ENCODE data around the gene LYL1. TPM values are rescaled to one million over a fixed set of nuclear protein-coding genes. Genes with fewer than 3 reads are reported as not detected.

The LYL1 gene
- total and polyA plus RNA-seq, 2 of the 13 experiments (the other 11 are each of a cell fraction or from before 2014, with no cell fraction given) = 0.75 to 0.92 TPM

DNA sequence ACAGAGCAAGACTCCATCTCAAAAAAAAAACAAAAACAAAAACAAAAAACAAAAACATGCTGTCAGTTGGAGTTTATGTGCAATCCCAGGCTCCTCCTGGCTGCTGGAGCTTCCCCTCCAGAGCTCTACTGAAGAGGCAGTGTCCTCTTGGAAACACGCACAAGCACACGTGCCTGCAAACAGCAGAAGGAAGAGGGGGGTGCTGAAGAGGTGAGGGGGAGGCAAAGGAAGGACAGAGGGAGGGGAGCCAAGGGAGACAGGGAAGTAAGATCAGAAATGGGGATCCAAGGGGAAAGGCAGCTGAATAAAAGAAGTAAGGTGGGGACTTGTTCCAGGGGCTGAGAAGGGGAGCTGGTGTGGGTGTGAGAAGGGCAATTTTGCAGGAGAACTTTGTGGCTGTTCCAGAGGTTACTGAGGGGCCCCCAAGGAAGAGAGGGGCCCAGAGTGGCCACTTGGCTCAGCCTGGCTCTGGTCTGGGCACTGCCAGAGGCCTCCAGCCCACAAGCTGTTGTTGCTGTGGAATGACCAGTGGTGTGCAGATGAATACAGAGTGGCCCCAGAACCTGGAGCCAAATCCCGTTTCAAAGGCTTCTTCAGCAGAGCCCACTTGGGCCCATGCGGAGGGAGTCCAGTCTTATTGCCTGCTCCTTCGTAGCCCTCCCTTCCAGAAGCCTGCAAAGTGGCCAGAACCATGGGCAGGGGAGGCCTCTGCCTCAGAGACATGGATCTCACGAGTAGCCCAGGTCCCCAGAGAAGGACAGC, 34.4 kb downstream of the LYL1 start:
- H3K79me2 ChIP-seq (ENCODE audit: insufficient read depth, low read length) = peaks cover 3% of the 10 kb centered on the region
- peaks cover 26% of the 10 kb centered on the region for H3K4me1 ChIP-seq (ENCODE audit: insufficient read depth, low read length)
- H2AFZ ChIP-seq (ENCODE audit: low read length) = no peak overlapping the region
- CTCF ChIA-PET (ENCODE audit: low intra/inter-chr PET ratio, low total read pairs) = no interaction called here
- in situ Hi-C loops (cut with HindIII; ENCODE audit: extremely low pct_ligation_motif_present, low pct_unique_long_range_greater_than_20kb) = no loop called here
- 91% methylated on average over 2 of the region's 6 CpGs for WGBS (ENCODE audit: low lambda C conversion rate)
- H3K9me3 ChIP-seq (ENCODE audit: low read length) = no peaks in the 10 kb centered on the region
- FAIRE-seq = no peak
- H3K4me3 ChIP-seq (replicated peaks in 1 of 3; ENCODE audit: insufficient read depth in 1 of 3, low read depth in 2 of 3, low read length in 3 of 3) = no peak overlapping the region
- H3K27me3 ChIP-seq (ENCODE audit: control insufficient read depth in 1 of 2, insufficient read depth in 2 of 2, low read length in 2 of 2) = no peaks in the 10 kb centered on the region
- no peak overlapping the region for H3K9ac ChIP-seq (ENCODE audit: insufficient read depth, low read depth, low read length)
- BruUV-seq (replicated peaks) = no TSS peak
- POLR2A ChIA-PET = no interaction called here
- peaks cover 1 to 11% of the 10 kb centered on the region in 2 experiments; a peak in 4 of 5 replicates for H3K36me3 ChIP-seq (replicated peaks in 1 of 2; ENCODE audit: control insufficient read depth in 1 of 2, insufficient read depth in 2 of 2, low read length in 2 of 2)
- no peak overlapping the region for H3K27ac ChIP-seq (ENCODE audit: extremely low read length, insufficient read depth, low read length)
- no peak for DNase-seq (ENCODE audit: low spot score)
- no peak overlapping the region for H3K4me2 ChIP-seq (ENCODE audit: low read depth, low read length)
- H4K20me1 ChIP-seq (ENCODE audit: insufficient read depth, low read length) = no peaks in the 10 kb centered on the region
- intact Hi-C loops (cut with micrococcal nuclease; ENCODE audit: unreplicated experiment) = no loop called here
- no peak for ATAC-seq
- TF ChIP-seq, protein P1, sequence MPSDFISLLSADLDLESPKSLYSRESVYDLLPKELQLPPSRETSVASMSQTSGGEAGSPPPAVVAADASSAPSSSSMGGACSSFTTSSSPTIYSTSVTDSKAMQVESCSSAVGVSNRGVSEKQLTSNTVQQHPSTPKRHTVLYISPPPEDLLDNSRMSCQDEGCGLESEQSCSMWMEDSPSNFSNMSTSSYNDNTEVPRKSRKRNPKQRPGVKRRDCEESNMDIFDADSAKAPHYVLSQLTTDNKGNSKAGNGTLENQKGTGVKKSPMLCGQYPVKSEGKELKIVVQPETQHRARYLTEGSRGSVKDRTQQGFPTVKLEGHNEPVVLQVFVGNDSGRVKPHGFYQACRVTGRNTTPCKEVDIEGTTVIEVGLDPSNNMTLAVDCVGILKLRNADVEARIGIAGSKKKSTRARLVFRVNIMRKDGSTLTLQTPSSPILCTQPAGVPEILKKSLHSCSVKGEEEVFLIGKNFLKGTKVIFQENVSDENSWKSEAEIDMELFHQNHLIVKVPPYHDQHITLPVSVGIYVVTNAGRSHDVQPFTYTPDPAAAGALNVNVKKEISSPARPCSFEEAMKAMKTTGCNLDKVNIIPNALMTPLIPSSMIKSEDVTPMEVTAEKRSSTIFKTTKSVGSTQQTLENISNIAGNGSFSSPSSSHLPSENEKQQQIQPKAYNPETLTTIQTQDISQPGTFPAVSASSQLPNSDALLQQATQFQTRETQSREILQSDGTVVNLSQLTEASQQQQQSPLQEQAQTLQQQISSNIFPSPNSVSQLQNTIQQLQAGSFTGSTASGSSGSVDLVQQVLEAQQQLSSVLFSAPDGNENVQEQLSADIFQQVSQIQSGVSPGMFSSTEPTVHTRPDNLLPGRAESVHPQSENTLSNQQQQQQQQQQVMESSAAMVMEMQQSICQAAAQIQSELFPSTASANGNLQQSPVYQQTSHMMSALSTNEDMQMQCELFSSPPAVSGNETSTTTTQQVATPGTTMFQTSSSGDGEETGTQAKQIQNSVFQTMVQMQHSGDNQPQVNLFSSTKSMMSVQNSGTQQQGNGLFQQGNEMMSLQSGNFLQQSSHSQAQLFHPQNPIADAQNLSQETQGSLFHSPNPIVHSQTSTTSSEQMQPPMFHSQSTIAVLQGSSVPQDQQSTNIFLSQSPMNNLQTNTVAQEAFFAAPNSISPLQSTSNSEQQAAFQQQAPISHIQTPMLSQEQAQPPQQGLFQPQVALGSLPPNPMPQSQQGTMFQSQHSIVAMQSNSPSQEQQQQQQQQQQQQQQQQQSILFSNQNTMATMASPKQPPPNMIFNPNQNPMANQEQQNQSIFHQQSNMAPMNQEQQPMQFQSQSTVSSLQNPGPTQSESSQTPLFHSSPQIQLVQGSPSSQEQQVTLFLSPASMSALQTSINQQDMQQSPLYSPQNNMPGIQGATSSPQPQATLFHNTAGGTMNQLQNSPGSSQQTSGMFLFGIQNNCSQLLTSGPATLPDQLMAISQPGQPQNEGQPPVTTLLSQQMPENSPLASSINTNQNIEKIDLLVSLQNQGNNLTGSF (CRISPR knock-in tag; IDR thresholded peaks at IDR 0.05) = no peak
- TF ChIP-seq, protein P2, sequence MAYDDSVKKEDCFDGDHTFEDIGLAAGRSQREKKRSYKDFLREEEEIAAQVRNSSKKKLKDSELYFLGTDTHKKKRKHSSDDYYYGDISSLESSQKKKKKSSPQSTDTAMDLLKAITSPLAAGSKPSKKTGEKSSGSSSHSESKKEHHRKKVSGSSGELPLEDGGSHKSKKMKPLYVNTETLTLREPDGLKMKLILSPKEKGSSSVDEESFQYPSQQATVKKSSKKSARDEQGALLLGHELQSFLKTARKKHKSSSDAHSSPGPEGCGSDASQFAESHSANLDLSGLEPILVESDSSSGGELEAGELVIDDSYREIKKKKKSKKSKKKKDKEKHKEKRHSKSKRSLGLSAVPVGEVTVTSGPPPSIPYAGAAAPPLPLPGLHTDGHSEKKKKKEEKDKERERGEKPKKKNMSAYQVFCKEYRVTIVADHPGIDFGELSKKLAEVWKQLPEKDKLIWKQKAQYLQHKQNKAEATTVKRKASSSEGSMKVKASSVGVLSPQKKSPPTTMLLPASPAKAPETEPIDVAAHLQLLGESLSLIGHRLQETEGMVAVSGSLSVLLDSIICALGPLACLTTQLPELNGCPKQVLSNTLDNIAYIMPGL (CRISPR knock-in tag; IDR thresholded peaks at IDR 0.05; ENCODE audit: borderline replicate concordance in 1 of 2, low read depth in 1 of 2) = no peak
- no peak for TF ChIP-seq RBAK (CRISPR knock-in tag; IDR thresholded peaks at IDR 0.05)
- TF ChIP-seq POLR2AphosphoS2 (IDR thresholded peaks at IDR 0.05; ENCODE audit: low read depth, low read length) = no peak
- TF ChIP-seq ZNF264 (CRISPR knock-in tag; IDR thresholded peaks at IDR 0.05) = no peak
- no peak for TF ChIP-seq HNRNPLL (IDR thresholded peaks at IDR 0.05; ENCODE audit: low read depth, low read length, poor library complexity, severe bottlenecking)
- no peak for TF ChIP-seq MAZ (IDR thresholded peaks at IDR 0.05; ENCODE audit: borderline replicate concordance, low read depth, low read length)
- no peak for TF ChIP-seq MAZ (CRISPR knock-in tag; IDR thresholded peaks at IDR 0.05; ENCODE audit: low read depth)
- TF ChIP-seq EP300 (IDR thresholded peaks at IDR 0.05; ENCODE audit: low read depth in 2 of 2, low read length in 2 of 2) = no peak
- TF ChIP-seq EP300 (CRISPR knock-in tag; IDR thresholded peaks at IDR 0.05; ENCODE audit: borderline replicate concordance) = no peak
- TF ChIP-seq NONO (IDR thresholded peaks at IDR 0.05) = no peak
- no peak for TF ChIP-seq NONO (CRISPR knock-in tag; conservative IDR thresholded peaks at IDR 0.05)
